Measurements from ENCODE around the gene WWP2.

WWP2 gene

GRCh38 chr16:69712914-69713581 is 49.1 kb upstream of the WWP2 start:
- Histone ChIP-seq H3K36me3 (ENCODE audit: control insufficient read depth in 2 of 2, insufficient read depth in 1 of 2, low read length in 2 of 2) (peaks cover 0 to 21% of the 10 kb centered on the region in 2 experiments; a peak in 1 of 3 replicates), H3K9me3 (ENCODE audit: control insufficient read depth, insufficient read depth, low read depth, low read length) (no peaks in the 10 kb centered on the region), H3K4me3 (ENCODE audit: low read depth, low read length) (no peak overlapping the region), H3K27ac (ENCODE audit: extremely low read depth, low read depth, low read length) (no peak overlapping the region), H3K4me1 (ENCODE audit: control insufficient read depth, insufficient read depth, low read length) (no peaks in the 10 kb centered on the region)
- TF ChIP-seq EGR2 (tag by site-specific recombination; IDR thresholded peaks at IDR 0.05; ENCODE audit: low read depth) (no peak), CTCF (tag by site-specific recombination; IDR thresholded peaks at IDR 0.05) (peak; percentile 30; the same call in 1 of the 2 replicates), ZBTB44 (tag by site-specific recombination; IDR thresholded peaks at IDR 0.05) (no peak)
- POLR2A ChIA-PET = interaction anchor here (1.0 kb wide), 1 partner anchor 42 kb away, joined by 6 read pairs; the partner anchor contains the start of gene NOB1
- CTCF ChIA-PET = interaction anchor here (0.6 to 2.1 kb wide), 4 partner anchors 24 to 545 kb away, joined by 3 to 10 read pairs (median 4); partner anchors contain the start of gene NOB1

GRCh38 chr16:69717066-69717465 is 45.1 kb upstream of the WWP2 start:
- ChIA-PET POLR2A (no interaction called here), CTCF (interaction anchor here (0.6 to 1.2 kb wide), 2 partner anchors 38 to 45 kb away, joined by 3 read pairs; no protein-coding TSS in a partner anchor)
- TF ChIP-seq ZNF341 (tag by site-specific recombination; IDR thresholded peaks at IDR 0.05; ENCODE audit: low read depth) (no peak), ZNF660 (tag by site-specific recombination; IDR thresholded peaks at IDR 0.05) (no peak), ATF2 (tag by site-specific recombination; IDR thresholded peaks at IDR 0.05; ENCODE audit: low read depth) (no peak), ZNF362 (tag by site-specific recombination; IDR thresholded peaks at IDR 0.05) (no peak), GLIS1 (tag by site-specific recombination; IDR thresholded peaks at IDR 0.05) (no peak), ZNF404 (tag by site-specific recombination; IDR thresholded peaks at IDR 0.05) (no peak), ZNF544 (tag by site-specific recombination; IDR thresholded peaks at IDR 0.05) (no peak), BCL11A (tag by site-specific recombination; IDR thresholded peaks at IDR 0.05; ENCODE audit: low read depth) (no peak), SETDB1 (IDR thresholded peaks at IDR 0.05; ENCODE audit: insufficient read length, low read length) (no peak), ZNF311 (tag by site-specific recombination; IDR thresholded peaks at IDR 0.05; ENCODE audit: borderline replicate concordance) (no peak), SP7 (tag by site-specific recombination; IDR thresholded peaks at IDR 0.05) (no peak), ZNF449 (tag by site-specific recombination; IDR thresholded peaks at IDR 0.05) (no peak), ZNF148 (tag by site-specific recombination; IDR thresholded peaks at IDR 0.05; ENCODE audit: borderline replicate concordance) (no peak), ZNF623 (tag by site-specific recombination; IDR thresholded peaks at IDR 0.05) (no peak), ZFP69B (tag by site-specific recombination; IDR thresholded peaks at IDR 0.05) (no peak), ZNF146 (tag by site-specific recombination; IDR thresholded peaks at IDR 0.05) (no peak), PBX3 (CRISPR knock-in tag; IDR thresholded peaks at IDR 0.05) (no peak), ZNF155 (tag by site-specific recombination; IDR thresholded peaks at IDR 0.05) (no peak)
- H3K4me3 ChIP-seq (ENCODE audit: low read depth, low read length) = no peak overlapping the region
- no peak overlapping the region for H3K27ac ChIP-seq (ENCODE audit: extremely low read depth, low read depth, low read length)
- H3K4me1 ChIP-seq (ENCODE audit: control insufficient read depth, insufficient read depth, low read length) = no peaks in the 10 kb centered on the region
- no peaks in the 10 kb centered on the region for H3K9me3 ChIP-seq (ENCODE audit: control insufficient read depth, insufficient read depth, low read depth, low read length)
- peaks cover 0 to 16% of the 10 kb centered on the region in 2 experiments; a peak in 1 of 3 replicates for H3K36me3 ChIP-seq (ENCODE audit: control insufficient read depth in 2 of 2, insufficient read depth in 1 of 2, low read length in 2 of 2)

All from HEK293 (cell line).